Dermis microvascular lymphatic vessel endothelial cell (primary cell): ENCODE data around the gene LINC00305. TPM values are rescaled to one million over a fixed set of nuclear protein-coding genes. Genes with fewer than 3 reads are reported as not detected.
A peak's percentile ranks its signal among the peaks of the same experiment; 100 is the strongest.

Source experiments
- DNase-seq, 2 donors: peaks; one replicate each; pipeline versions ENCODE4 v3.0.0 to v3.0.0-alpha.2; 2010; ENCODE audit warnings: low read depth in 2 of 2
- total RNA-seq: library from RNA; depleted of rRNA; stranded (reverse); fragments of >200 nt; gene quantifications from 2 replicates; pipeline ENCODE4 v1.2.1, GENCODE V29; 2014

The LINC00305 gene
- total RNA-seq, 1 donor from 2014 or later: not detected

DNA sequence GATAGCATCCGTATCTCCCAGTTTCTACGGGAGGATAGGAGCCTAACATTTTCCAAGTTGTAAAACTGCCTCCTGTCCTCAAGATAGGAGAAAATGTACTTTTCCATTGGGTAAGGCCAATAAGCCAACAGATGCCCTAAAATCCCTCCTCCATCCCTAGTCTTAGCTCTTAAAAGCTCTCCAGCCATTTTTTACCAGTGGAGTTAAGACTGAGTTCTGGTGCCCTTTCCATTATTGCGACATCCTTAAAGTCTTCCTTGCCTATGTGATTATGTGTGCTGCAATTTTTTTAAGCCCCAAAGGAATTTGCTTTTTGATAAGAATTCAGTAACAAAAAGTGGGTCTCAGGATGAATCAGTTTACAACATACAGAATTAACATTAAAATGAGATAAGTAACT, 33.0 kb downstream of the LINC00305 start:
- no peak for DNase-seq

DNA sequence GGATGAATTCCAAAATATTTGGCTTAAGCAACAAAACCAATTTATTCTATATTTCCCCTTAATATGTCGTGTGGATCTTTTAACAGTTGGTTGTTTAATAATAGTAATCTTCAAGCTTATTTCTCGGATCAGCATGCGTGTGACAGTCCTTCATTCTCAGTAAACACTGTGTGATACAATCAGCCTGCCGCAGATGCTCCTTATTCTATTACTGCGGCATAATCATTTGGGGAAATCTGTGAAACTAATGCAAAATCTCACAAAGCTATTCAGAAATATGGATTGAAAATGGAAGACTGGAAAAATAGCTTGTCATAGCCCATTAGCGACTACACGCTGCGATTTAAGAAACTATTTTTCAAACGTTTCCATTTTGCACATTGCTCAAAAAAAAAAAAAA, 36.9 kb downstream of the LINC00305 start:
- no peak for DNase-seq

DNA sequence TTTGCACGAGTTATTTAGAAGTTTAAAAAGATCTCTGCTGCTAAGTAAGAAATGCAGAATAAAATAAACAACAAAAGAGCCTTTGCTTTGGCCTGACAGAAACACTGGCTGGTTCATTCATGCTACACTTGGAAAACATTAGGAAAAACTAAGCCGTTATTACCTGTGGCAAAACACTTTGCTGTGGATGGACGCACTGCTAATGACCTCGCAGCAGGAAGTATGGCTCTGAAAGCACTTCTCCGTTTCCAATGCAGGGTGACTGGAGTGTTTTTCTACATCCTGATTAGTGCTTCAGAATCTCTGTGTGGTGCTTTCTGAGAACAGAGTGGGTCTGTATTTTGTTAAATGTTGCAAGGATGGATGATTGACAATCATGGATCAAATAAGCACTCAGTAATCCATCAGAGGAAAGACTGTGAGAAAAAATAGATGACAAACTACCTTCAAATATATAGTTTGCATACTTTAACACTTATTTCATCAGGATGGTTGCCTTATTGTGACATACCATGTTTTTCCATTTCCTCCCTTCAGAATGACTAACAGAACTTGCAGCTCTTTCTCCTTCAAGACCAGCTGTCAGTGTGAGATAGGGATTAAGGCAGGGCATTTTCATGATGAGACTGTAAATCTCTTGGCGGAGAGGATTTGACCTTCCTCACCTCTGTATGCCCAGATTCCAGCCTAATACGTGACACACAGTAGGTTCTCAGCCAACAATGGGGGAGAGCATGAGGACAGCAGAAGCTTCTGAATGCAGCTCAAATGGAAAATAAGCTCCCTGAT, 38.0 kb downstream of the LINC00305 start:
- peak in 1 of 2 donors; percentile 8 for DNase-seq

DNA sequence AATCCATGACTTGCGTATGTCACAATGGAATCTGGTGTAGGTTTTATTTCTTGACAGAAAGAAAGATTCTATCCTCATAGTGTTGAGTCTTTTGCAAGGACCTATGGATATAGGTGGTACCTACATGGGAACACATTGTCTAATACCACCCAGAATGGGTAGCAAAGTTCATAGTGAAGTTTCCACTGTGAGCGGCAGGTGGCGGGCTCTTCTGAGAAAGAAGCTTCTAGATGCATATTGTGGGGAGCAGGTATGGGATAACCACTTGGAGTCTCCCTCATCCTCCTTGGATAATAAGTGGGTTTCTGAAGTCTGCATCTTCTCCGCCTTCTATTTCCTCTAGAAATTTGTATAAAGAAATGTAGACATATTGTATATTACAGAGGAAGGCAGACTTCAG, 44.9 kb downstream of the LINC00305 start:
- peak in 1 of 2 donors; percentile 9 for DNase-seq

DNA sequence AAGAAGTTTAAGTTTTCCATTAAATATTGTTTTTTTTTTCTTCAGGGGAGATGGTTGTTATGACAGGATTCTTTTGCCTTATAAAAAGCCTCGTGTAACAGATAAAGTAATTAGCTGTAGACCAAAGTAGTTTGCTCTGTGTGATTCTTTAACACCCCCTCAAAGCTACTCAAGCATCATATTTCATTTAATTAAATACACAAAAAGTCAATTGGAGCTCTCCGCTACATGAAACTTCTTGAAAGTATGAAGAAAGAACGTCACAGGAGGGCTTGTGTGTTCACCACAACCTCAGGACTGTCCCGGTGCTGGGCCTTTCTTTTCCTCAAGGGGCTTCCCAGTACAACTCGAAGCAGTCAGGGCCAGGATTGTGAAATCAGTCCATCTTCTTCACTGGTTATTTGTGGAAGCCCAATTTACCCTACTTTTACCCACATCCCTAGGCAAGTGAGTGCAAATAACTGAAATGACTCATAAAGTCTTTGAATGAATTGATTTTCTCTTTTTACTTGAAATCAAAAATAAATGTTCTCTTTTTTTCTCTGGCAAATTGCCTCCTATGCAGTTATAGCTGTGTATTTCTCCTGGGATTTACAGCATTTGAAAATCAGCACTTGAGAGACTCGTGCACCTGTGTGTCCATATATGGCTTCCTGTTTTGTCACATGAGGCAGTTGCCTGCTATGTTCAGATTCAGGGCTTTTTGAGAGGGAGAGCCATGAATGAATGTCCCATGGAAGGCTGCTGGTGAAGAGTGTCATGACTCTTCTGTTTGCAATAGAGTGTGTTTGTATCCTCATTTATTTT, 48.6 kb downstream of the LINC00305 start:
- DNase-seq: no peak

DNA sequence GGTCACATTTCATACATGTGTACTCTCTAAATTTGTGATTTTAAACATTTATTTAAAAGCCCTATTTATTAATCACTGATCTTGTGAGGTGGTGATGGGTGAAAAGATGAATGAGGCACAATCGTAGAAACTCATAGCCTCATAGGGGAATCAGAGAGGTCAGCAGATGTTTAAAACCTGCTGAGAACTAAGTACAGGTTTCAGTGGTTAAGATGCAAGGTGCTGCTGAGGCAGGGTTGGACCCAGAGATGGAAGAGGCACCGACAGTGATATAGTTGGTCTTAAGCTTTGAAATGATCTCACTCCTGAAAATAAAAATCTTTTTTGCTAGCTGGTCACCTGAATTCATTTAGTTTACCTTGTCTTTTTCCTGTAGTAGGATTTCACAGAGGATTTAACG, 49.6 kb downstream of the LINC00305 start:
- no peak for DNase-seq

DNA sequence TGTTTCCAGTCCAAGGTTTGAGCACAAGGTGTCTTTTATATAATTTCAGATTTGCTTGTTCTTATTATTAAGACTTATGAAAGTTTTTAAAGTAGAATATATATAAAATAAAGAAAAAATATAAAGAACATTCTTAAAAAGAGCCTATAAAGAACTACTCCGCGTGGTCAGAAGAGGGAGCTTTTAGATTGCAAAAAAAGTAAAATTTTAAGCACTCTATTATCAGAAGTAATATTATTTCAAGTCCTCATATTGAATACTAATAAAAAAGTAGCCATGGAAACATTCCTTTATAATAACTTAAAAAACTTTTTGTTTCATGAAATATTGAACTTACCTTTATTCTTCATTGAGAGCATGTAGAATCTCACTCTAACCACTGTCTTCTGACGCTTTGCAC, 51.4 kb downstream of the LINC00305 start:
- DNase-seq: peak in 1 of 2 donors; percentile 12

DNA sequence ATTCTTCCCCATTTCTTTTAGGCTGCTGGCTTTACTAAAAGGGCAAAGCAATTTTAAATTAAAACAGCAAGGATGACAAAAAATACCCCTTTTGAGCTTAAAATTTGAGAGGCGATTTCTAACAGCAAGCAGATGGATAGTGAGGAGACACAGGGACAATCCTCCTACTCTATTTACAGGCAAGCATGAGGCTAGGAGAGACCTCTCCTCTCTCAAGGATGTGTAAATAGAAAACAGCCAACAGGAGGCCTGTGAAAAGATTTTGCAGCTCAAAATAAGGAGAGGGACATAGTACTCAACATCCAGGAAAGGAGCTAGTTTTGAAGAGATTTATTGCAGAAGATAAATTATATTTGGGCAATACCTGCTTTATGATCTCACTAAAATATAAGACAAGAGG, 53.8 kb downstream of the LINC00305 start:
- no peak for DNase-seq

DNA sequence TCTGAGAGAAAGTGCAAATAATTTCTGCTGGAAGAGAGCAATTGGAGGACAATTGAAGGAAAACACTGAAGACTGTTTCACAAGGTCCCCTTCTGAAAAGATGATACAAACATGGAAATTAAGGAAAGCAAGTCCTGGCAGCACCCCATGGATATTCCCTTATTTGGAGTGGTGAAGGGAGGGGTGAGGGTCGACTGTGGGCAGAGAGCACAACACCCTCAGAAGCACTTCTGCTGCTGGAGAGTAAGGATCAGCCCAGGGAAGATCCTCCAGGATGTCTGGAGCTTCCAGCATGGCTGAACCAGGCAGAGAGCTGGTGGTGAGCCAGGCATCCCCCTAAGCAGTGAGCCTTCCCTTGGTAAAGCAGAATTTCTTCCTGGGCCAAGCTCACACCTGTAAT, 54.7 kb downstream of the LINC00305 start:
- DNase-seq: no peak

DNA sequence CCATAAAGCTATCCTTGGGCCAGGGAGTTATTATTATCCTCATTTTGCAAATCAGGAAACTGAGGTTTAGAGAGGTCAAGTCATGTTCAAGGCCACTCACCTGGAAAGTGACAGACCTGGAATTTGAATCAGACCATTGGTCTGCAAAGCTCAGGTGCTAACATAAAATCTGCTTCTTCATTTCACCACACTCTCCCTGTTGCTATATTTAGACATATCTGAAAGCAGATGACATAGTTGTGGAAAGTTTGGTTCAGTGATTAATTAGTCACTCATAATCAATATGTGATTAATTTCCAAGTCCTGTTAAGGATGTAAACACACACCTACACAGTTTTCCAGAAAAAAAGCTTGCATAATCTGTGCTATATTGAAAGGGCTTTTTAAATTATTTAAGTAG, 57.4 kb downstream of the LINC00305 start:
- no peak for DNase-seq

DNA sequence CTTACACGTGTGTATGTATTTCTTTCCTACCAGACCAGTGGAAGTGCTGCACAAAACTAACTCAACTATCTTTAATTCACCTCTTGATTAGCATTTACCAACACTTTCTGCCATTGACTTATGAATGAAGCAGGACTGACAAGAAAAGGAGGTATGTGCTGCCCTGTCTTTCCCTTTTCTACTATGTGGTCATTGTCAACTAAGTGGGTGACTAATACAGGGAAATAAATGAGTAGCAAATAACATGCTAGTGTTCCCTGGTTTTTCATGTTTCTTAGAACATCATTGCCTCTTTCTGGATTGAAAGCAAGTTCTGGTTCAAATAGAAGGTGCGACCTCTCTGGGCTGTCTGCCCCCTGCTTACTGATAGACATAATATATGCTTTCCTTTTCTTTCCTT, 58.0 kb downstream of the LINC00305 start:
- DNase-seq: no peak

DNA sequence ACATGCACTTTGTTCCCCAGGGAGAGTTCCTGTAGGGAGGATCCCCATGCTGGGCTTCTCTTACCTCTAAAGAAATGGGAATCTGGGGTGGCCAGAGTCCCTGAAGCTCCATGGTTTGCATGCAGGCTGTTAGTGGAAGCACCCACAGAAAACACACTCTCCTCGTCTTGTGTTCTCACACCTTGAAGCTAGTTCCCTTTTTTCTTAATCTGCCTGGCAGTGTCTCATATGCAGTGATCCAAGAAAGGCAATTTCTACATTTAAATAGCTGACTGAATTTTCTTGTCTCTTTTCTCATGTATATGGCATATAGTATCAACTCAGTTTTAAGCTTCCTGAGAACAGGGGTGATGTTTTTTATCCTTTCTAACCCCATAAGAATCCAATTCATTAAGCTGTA, 65.0 kb downstream of the LINC00305 start:
- no peak for DNase-seq

DNA sequence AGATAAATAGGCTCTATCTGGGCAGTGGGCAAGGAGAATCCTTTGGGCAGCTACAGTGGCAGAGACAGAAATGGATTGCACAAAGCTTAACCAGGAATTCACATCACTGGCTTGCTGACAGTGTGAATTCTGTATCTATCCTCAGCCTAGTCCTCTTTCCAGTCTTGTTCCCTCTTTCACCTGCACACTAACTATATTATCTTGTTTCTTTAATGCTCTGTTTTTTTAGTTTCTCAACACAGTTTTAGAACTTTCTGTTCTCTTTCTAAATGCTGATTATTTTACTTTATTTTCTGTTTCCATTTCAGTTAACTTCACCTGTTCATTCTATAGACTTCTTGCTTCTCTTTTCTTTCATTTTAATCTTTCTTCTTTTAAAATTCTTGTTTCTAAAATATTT, 66.4 kb downstream of the LINC00305 start:
- DNase-seq: no peak

DNA sequence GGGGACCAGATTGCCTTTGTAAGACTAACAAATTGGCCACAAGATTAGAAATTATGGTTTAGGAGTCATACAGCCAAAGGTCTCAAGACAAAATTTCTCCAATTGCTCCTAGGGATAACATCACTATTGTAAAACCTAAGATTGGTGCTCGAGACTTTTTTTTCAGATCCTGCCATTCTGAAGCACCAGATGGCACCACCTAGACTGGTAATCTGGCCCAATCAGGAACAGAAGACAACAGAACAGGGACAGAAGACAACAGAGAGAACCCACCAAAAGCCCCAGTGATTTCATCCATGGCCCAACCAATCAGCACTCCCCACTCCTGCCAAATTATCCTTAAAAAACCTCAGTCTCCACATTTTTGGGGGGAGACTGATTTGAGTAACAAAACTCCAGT, 66.8 kb downstream of the LINC00305 start:
- no peak for DNase-seq

DNA sequence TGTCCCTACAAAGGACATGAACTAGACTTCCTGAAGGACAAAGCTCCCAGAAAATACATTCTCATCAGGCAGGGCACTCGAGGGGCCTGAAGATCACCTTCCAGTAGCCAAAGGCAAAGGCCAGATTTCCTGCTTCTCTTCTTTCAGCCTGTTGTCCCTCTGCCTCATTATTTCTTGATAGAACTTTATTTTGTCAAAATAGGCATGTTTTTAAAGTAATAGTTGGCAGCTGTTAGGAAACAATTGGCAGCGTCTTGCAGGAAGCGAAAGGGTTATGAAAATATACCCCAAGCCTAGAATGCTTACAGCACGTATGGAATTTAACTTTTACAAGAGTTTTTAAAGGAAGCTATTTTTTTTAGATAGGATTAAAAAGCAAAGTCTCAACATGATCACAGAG, 74.9 kb downstream of the LINC00305 start:
- DNase-seq: peak in 1 of 2 donors; percentile 63

DNA sequence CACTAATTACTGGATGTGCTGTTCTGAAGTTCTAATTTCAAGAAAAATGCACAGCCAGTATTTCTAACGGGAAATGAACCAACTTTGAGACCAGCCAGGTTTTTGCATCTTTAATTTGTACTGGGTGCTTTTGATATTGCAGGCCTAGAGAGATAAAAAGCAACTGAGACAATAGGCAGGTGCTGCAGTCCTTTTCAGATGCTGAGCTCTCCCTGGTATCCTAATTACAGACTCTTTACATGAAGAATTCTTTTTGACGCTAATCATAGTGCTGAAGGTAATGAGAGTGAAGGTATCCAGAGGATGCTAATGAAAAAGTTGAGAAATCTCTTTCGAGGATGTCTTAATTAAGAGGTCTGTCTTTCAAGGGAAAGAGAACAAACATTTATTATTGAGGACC, 93.9 kb downstream of the LINC00305 start:
- DNase-seq: no peak

DNA sequence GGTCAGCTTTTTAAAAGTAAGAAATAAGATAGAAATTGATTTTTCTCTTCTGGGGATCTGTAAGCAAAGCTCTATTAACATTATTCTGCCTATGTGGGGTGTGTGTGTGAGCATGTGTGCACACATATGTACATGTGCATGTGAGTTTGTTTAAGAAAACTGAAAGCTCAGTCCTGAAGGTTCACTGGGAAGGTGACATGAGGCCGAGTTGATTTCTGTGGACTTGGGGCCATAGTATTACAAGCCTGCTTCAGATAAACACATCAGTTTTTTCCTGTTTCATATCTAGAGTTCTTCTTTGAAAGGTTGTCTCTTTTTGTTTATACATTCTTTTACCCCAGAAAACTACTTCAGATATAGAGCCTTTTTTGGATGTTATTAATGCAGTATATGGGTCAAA, 95.6 kb downstream of the LINC00305 start:
- no peak for DNase-seq

DNA sequence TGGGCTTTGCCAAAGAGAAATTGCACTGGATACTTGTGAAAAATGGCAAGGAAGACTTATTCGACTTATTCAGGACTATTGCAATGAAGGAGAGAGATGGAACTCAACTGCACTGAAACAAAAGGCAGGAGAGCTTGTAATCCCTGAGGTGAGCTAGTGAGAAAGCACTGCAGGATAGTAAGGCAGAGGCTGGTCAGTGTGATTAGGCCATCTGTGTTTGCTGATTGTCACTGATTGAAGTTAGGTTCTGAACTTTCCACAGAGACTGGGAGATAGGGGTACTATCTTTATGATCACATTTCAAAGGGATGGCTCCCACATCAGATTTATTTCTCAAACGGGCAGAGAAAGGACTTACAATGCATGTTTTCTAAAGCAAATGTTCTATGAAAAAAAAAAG, 96.1 kb downstream of the LINC00305 start:
- DNase-seq: no peak

DNA sequence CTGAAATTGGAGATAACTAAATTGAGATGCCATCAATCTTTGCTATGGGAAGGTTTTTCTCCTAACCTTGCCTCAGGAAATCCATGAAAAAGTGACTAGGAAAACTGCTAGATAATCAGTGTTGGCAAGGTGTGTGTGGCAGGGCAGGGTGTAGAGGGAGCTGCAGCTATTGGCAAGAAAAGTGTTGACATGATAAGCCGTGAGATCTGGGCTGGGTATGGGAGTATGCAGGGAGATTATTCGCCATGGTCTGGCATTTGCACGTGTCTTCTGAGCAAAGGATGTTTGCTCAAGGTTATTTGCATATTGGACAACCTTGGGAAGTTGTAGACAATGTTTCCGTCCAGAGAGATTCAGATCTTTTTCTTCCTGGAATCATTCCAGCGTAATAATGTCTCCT, 104.3 kb downstream of the LINC00305 start:
- no peak for DNase-seq

DNA sequence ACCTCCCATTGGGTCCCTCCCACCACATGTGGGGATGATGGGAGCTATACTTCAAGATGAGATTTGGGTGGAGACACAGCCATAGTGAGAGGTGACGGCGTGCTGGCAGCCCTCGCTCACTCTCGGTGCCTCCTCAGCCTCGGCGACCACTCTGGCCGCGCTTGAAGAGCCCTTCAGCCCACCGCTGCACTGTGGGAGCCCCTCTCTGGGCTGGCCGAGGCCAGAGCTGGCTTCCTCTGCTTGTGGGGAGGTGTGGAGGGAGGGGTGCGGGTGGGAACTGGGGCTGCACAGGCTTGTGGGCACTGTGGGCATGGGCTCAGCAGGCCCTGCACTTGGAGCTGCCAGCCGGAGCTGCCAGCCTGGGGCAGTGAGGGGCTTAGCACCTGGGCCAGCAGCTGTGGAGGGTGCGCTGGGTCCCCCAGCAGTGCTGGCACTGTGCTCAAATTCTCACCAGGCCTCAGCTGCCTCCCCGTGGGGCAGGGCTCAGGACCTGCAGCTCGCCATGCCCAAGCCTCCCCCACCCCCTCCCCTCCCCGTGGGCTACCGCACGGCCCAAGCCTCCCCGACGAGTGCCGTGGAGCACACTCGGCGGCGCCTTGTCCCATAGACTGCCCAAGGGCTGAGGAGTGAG, 106.0 kb downstream of the LINC00305 start:
- DNase-seq: no peak

DNA sequence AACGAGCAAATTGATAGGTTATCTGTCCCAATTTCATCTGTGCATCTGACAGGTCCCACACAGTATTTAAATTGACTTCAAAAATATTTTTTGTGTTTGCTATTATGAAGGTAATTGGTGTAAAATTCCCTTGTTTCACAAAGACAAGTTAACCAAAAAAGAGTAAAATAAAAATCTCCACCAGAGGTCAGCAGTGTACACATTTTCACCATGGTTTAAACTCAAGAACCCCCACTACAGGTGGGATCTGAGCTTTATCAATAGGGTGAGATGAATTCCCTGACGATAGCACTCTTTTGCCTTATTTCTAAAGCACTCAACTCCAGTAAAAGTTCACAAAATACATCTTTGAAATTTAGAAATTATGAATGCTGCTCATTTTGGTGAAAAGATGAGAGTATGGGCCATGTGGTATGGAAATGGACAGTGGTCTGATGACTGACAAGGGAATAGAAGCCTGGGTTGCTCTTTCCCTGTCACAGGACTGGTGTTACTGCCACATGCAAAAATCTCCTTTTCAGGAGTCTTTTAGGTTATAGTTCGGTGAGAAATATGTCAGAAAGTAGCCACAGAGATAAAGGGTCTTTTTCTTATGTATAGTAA, 111.0 kb downstream of the LINC00305 start:
- DNase-seq: peak; percentile 25 to 38

DNA sequence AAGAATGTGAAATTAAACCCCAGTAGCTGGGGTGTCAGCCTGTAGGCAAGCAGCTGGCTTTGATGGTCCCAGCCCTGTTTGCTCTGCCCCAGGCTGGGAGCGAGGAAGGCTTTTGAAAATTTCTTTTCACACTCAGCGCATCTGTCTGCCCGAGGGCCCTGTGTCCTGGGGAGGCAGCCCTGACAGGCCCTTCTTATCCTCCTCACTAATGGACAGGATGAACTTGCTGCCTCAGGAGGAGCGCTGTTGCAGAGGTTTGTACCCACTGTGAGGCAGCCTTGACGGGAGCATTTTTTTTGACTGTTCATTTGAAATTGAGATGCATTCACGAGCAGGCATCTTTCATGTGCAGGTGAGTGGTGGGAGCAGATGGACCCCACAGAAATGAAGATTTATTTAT, 116.6 kb downstream of the LINC00305 start:
- DNase-seq: no peak
